SJCRH30 (cell line): ENCODE results near the gene URI1. TPM values are rescaled to one million over a fixed set of nuclear protein-coding genes. Genes with fewer than 3 reads are reported as not detected.

Experiments used
- DNase-seq, 2 experiments: peaks; one replicate each; pipeline ENCODE4 v3.0.0-alpha.2; 2015 to 2020
- H3K27ac ChIP-seq: fragments of 250-450 bp; sonication (Bioruptor Pico); 2 replicates; pipeline ENCODE4 v1.5.1; 2020; ENCODE audit warnings: mild to moderate bottlenecking, moderate library complexity
- H3K27me3 ChIP-seq: fragments of 250-450 bp; sonication (Bioruptor Pico); 2 replicates; pipeline ENCODE4 v1.5.1; 2020; ENCODE audit warnings: mild to moderate bottlenecking, moderate library complexity
- H3K36me3 ChIP-seq: fragments of 250-450 bp; sonication (Bioruptor Pico); 2 replicates; pipeline ENCODE4 v1.5.1; 2020; ENCODE audit warnings: mild to moderate bottlenecking, moderate library complexity
- H3K4me1 ChIP-seq: fragments of 250-450 bp; sonication (Bioruptor Pico); 2 replicates; pipeline ENCODE4 v1.5.1; 2020; ENCODE audit warnings: mild to moderate bottlenecking, moderate library complexity
- H3K4me3 ChIP-seq: fragments of 250-450 bp; sonication (Bioruptor Pico); 2 replicates; pipeline ENCODE4 v1.5.1; 2020; ENCODE audit warnings: mild to moderate bottlenecking, moderate library complexity
- H3K9me3 ChIP-seq: fragments of 250-450 bp; sonication (Bioruptor Pico); replicated peaks from 2 replicates; pipeline ENCODE4 v1.5.1; 2020; ENCODE audit warnings: mild to moderate bottlenecking, moderate library complexity
- total RNA-seq: library from RNA; depleted of rRNA; stranded (reverse); fragments of >200 nt; shearing (Covaris generic); gene quantifications from 2 replicates; pipeline ENCODE4 v1.2.3, GENCODE V29; 2014

URI1 gene
- total RNA-seq, 1 experiment from 2014 or later: 94.9 TPM

GRCh38 chr19:30008169-30008568 lies 66.1 kb downstream of the URI1 start:
- Histone ChIP-seq H3K27ac (no peak overlapping the region), H3K36me3 (peaks cover 46% of the 10 kb centered on the region), H3K4me3 (no peak overlapping the region), H3K9me3 (no peaks in the 10 kb centered on the region), H3K27me3 (no peaks in the 10 kb centered on the region), H3K4me1 (no peaks in the 10 kb centered on the region)
- no peak for DNase-seq

DNA sequence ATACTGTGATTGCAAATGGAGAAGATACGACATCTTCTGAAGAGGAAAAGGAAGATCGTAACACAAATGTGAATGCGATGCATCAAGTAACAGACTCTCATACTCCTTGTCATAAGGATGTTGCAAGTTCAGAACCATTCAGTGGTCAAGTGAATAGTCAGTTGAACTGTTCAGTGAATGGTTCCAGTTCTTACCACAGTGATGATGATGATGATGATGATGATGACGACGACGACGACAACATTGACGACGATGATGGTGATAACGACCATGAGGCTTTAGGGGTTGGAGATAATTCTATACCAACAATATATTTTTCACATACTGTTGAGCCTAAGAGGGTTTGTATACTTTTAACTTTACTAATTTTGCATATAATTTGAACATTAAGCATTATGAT lies 67.0 kb downstream of the URI1 start:
- no peak for DNase-seq
- peaks cover 46% of the 10 kb centered on the region for H3K36me3 ChIP-seq
- no peak overlapping the region for H3K27ac ChIP-seq
- no peaks in the 10 kb centered on the region for H3K9me3 ChIP-seq
- H3K4me1 ChIP-seq: no peaks in the 10 kb centered on the region
- no peak overlapping the region for H3K4me3 ChIP-seq
- H3K27me3 ChIP-seq: no peaks in the 10 kb centered on the region

- Histone ChIP-seq H3K27me3 (no peaks in the 10 kb centered on the region), H3K4me1 (no peaks in the 10 kb centered on the region), H3K36me3 (peaks cover 54% of the 10 kb centered on the region), H3K9me3 (no peaks in the 10 kb centered on the region), H3K4me3 (no peak overlapping the region), H3K27ac (no peak overlapping the region)
- no peak for DNase-seq
Observed at GRCh38 chr19:30011051-30011578, 69.1 kb downstream of the URI1 start.

- H3K4me3 ChIP-seq: no peak overlapping the region
- DNase-seq: no peak
- no peak overlapping the region for H3K27ac ChIP-seq
- H3K27me3 ChIP-seq: no peaks in the 10 kb centered on the region
- H3K4me1 ChIP-seq: no peaks in the 10 kb centered on the region
- H3K9me3 ChIP-seq: no peaks in the 10 kb centered on the region
- peaks cover 37% of the 10 kb centered on the region for H3K36me3 ChIP-seq
Observed at GRCh38 chr19:30014770-30015169, 72.7 kb downstream of the URI1 start.

DNA sequence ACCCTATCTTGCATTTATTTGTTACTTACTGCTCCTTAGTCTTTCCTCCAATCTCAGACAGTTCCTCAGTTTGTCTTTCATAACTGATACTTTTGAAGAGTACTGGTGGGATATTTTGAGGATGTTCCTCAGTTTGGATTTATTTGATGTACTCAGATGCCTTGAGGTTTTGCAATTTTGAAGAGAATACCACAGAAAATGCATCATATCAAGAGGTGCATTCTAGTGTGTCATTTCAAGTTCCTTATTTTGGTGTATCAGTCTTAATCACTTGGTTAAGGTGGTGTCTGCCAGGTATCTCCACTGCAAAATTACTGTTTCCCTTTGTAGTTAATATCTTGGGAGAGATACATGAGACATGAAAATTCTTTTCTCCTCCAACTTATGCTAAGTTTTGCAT lies 75.1 kb downstream of the URI1 start:
- no peaks in the 10 kb centered on the region for H3K27me3 ChIP-seq
- no peaks in the 10 kb centered on the region for H3K4me1 ChIP-seq
- DNase-seq: no peak
- H3K9me3 ChIP-seq: no peaks in the 10 kb centered on the region
- no peak overlapping the region for H3K27ac ChIP-seq
- no peak overlapping the region for H3K4me3 ChIP-seq
- peaks cover 24% of the 10 kb centered on the region for H3K36me3 ChIP-seq

- Histone ChIP-seq H3K36me3 (peaks cover 23% of the 10 kb centered on the region), H3K4me3 (no peak overlapping the region), H3K27ac (no peak overlapping the region), H3K9me3 (peaks cover 3% of the 10 kb centered on the region; the same call in 1 of the 2 replicates), H3K27me3 (no peaks in the 10 kb centered on the region), H3K4me1 (no peaks in the 10 kb centered on the region)
- no peak for DNase-seq
Observed at GRCh38 chr19:30020189-30020588, 78.2 kb downstream of the URI1 start.

GRCh38 chr19:30022659-30023058 lies 80.6 kb downstream of the URI1 start:
- Histone ChIP-seq H3K4me3 (no peak overlapping the region), H3K36me3 (peaks cover 11% of the 10 kb centered on the region), H3K27ac (no peak overlapping the region), H3K27me3 (no peaks in the 10 kb centered on the region), H3K9me3 (peaks cover 3% of the 10 kb centered on the region; the same call in 1 of the 2 replicates), H3K4me1 (no peaks in the 10 kb centered on the region)
- DNase-seq: no peak

DNA sequence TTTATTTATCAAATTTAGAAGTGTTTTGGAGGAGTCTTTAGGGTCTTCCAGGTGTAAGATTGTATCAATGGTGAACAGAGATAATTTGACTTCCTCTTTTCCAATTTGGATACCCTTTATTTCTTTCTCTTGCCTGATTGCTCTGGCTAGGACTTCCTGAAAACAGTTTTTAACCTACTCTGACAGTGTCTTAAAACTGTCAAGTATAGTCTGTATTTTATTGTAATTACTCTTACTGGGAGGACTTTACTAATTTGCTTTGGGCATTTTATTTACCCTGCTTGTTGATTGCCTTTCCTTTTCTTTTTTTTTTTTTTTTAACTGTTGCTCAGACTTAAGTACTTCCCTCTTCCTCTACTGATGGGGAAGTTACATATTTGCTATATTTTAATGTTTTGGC lies 81.3 kb downstream of the URI1 start:
- DNase-seq: no peak
- H3K27ac ChIP-seq: no peak overlapping the region
- H3K9me3 ChIP-seq: peaks cover 3% of the 10 kb centered on the region; the same call in 1 of the 2 replicates
- H3K36me3 ChIP-seq: peaks cover 11% of the 10 kb centered on the region
- H3K4me1 ChIP-seq: no peaks in the 10 kb centered on the region
- no peak overlapping the region for H3K4me3 ChIP-seq
- no peaks in the 10 kb centered on the region for H3K27me3 ChIP-seq

- no peak overlapping the region for H3K27ac ChIP-seq
- H3K4me1 ChIP-seq: no peaks in the 10 kb centered on the region
- no peak overlapping the region for H3K4me3 ChIP-seq
- peaks cover 3% of the 10 kb centered on the region; the same call in 1 of the 2 replicates for H3K9me3 ChIP-seq
- no peak for DNase-seq
- H3K27me3 ChIP-seq: no peaks in the 10 kb centered on the region
- peaks cover 11% of the 10 kb centered on the region for H3K36me3 ChIP-seq
Observed at GRCh38 chr19:30024091-30024490, 82.1 kb downstream of the URI1 start.

- no peak for DNase-seq
- peaks cover 6% of the 10 kb centered on the region; the same call in 1 of the 2 replicates for H3K9me3 ChIP-seq
- H3K27me3 ChIP-seq: no peaks in the 10 kb centered on the region
- peaks cover 18% of the 10 kb centered on the region for H3K36me3 ChIP-seq
- H3K4me1 ChIP-seq: no peaks in the 10 kb centered on the region
- H3K27ac ChIP-seq: no peak overlapping the region
- H3K4me3 ChIP-seq: no peak overlapping the region
Observed at GRCh38 chr19:30026933-30027332, 84.9 kb downstream of the URI1 start.

DNA sequence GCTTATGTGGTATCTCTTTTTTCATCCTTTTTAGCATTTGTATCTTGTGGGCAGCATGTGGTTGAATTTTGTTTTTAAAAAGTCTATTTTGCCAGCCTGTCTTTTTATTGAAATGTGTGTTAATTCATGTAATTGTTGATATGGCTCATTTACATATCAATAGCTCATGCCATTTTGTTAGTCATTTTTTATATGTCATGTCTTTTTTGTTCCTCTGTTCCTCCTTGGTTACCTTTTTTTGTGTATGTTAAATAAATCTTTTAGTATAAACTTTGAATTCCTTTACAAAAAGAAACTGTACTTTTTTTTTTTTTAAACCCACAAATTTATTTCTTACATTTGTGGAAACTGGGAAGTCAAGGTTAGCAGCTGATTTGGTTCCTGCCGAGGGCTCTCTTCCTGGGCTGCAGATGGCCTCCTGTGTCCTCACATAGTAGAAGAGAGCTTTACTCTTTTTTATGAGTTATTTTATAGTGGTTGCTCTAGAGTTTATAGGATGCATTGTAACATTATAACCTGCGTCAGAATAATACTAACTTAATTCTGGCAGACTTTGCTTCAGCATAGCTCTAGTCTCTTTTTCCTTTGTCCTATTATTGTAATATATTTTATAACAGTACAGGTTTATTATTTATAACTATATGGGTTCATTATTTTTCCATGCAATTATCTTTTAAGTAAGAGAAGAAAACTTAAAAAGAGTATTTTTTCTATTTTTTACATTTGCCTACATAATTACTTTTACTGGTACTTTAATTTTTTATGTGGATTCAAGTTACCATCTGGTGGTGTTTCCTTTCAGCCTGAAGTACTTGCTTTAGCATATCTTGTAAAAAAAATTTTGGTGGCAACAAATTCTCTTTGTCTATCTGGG lies 86.3 kb downstream of the URI1 start:
- no peaks in the 10 kb centered on the region for H3K4me1 ChIP-seq
- no peaks in the 10 kb centered on the region for H3K27me3 ChIP-seq
- DNase-seq: no peak
- H3K9me3 ChIP-seq: 0 out of 2 replicates have a peak, but pooled peaks cover 5% of the 10 kb centered on the region
- no peak overlapping the region for H3K27ac ChIP-seq
- peaks cover 17% of the 10 kb centered on the region for H3K36me3 ChIP-seq
- no peak overlapping the region for H3K4me3 ChIP-seq

GRCh38 chr19:30028992-30029343 lies 86.9 kb downstream of the URI1 start:
- 0 out of 2 replicates have a peak, but pooled peaks cover 6% of the 10 kb centered on the region for H3K9me3 ChIP-seq
- H3K27me3 ChIP-seq: no peaks in the 10 kb centered on the region
- peaks cover 16% of the 10 kb centered on the region for H3K36me3 ChIP-seq
- H3K27ac ChIP-seq: no peak overlapping the region
- H3K4me1 ChIP-seq: no peaks in the 10 kb centered on the region
- H3K4me3 ChIP-seq: no peak overlapping the region
- DNase-seq: no peak

DNA sequence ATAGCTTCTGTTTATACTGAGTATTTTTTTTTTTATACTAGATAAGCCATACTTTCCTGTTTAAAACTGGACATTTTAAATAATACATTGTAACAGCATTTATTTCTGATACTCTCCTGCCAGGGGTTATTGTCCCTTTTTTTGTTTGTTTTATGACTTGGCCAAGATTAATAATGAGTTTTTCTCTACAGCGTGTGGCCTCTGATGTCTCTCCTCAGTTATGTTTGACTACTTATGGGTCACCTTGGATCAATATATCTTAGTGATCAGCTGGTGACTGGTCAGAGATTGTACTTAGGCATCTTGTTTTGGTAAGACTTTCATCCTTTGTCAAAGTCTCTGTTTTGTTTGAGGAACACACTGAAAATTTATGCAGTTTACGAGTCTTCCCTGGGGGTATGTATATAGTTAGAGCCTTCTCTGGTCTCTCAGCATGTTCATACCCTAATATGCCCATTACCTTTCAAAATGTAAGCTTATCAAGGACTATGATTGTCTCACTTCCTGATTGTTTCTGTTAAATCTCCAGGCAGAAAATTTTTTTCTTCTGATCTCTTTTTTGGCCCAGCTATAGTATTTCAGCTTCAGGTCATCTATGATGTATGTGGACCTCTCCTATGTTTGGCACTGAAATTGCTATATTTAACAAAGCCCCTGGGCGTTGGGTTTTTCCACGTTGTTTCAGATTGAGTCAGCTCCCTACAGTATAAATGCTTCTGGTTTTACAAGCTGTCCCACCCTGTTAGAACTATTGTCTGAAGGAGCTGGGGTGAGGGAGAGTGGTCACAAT lies 87.9 kb downstream of the URI1 start:
- Histone ChIP-seq H3K36me3 (peaks cover 19% of the 10 kb centered on the region), H3K27ac (no peak overlapping the region), H3K9me3 (peaks cover 8% of the 10 kb centered on the region; the same call in 1 of the 2 replicates), H3K4me3 (no peak overlapping the region), H3K27me3 (no peaks in the 10 kb centered on the region), H3K4me1 (no peaks in the 10 kb centered on the region)
- no peak for DNase-seq

DNA sequence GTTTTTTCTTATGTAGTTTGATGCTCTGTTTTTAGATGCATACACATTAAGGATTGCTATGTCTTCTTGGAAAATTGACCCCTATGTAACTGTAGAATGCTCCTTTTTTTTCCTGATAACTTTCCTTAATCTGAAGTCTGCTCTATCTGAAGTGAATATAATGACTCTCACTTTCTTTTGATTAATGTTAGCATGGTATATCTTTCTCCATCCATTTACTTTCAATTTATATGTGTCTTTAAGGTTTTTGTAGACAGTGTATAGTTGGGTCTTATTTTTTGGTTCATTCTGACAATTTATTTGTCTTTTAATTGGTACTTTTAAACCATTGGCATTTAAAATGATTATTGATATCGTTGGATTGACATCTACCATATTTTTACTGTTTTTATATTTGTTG lies 92.3 kb downstream of the URI1 start:
- DNase-seq: no peak
- Histone ChIP-seq H3K36me3 (peaks cover 19% of the 10 kb centered on the region), H3K4me3 (no peak overlapping the region), H3K9me3 (peaks cover 8% of the 10 kb centered on the region; the same call in 1 of the 2 replicates), H3K27ac (no peak overlapping the region), H3K4me1 (no peaks in the 10 kb centered on the region), H3K27me3 (no peaks in the 10 kb centered on the region)
